Measurements from ENCODE around the gene GFI1. TPM values are rescaled to one million over a fixed set of nuclear protein-coding genes. Genes with fewer than 3 reads are reported as not detected.

GFI1 gene
- total RNA-seq, 2 experiments from 2014 or later: 52.2 to 56.4 TPM

- no peaks in the 10 kb centered on the region for H3K9me3 Mint-ChIP-seq
- H3K4me1 Mint-ChIP-seq: peaks cover 27% of the 10 kb centered on the region
- peak overlapping the region; percentile 99 for H3K4me3 Mint-ChIP-seq
- peak; percentile 27 for ATAC-seq (ENCODE audit: low read depth)
- H3K27me3 Mint-ChIP-seq: no peaks in the 10 kb centered on the region
- H3K36me3 Mint-ChIP-seq: peaks cover 24% of the 10 kb centered on the region
- peak overlapping the region; percentile 96 for H3K27ac Mint-ChIP-seq
- peak; percentile 81 for DNase-seq
- POLR2A ChIA-PET: interaction anchor here (0.5 to 8.6 kb wide), 41 partner anchors 9 to 595 kb away, joined by 3 to 209 read pairs (median 6); partner anchors contain the start of gene RPL5
These were observed 2.0 kb downstream of the GFI1 start for GRCh38 chr1:92484472-92485380.

GRCh38 chr1:92483610-92484471, 2.9 kb downstream of the GFI1 start:
- ATAC-seq (ENCODE audit: low read depth) (no peak), DNase-seq (peak; percentile 74)
- Mint-ChIP-seq H3K9me3 (no peaks in the 10 kb centered on the region), H3K36me3 (peaks cover 32% of the 10 kb centered on the region), H3K27ac (peak overlapping the region; percentile 96), H3K27me3 (no peaks in the 10 kb centered on the region), H3K4me3 (peak overlapping the region; percentile 99), H3K4me1 (peaks cover 27% of the 10 kb centered on the region)
- POLR2A ChIA-PET: interaction anchor here (0.7 to 8.6 kb wide), 19 partner anchors 9 to 175 kb away, joined by 3 to 209 read pairs (median 11); no protein-coding TSS in a partner anchor

- DNase-seq (peak; percentile 70), ATAC-seq (ENCODE audit: low read depth) (no peak)
- Mint-ChIP-seq H3K4me3 (peak overlapping the region; percentile 99), H3K27me3 (no peaks in the 10 kb centered on the region), H3K36me3 (peaks cover 41% of the 10 kb centered on the region), H3K4me1 (peaks cover 28% of the 10 kb centered on the region), H3K27ac (peak overlapping the region; percentile 96), H3K9me3 (no peaks in the 10 kb centered on the region)
- POLR2A ChIA-PET: interaction anchor here (0.6 to 8.6 kb wide), 20 partner anchors 8 to 182 kb away, joined by 3 to 209 read pairs (median 5); no protein-coding TSS in a partner anchor
These were observed 3.8 kb downstream of the GFI1 start for GRCh38 chr1:92482665-92483609.

- no peak for DNase-seq
- Mint-ChIP-seq H3K9me3 (no peaks in the 10 kb centered on the region), H3K27me3 (no peaks in the 10 kb centered on the region), H3K4me3 (peak overlapping the region; percentile 99), H3K36me3 (peaks cover 46% of the 10 kb centered on the region), H3K27ac (peak overlapping the region; percentile 96), H3K4me1 (peaks cover 35% of the 10 kb centered on the region)
- POLR2A ChIA-PET: interaction anchor here (0.6 to 8.6 kb wide), 12 partner anchors 8 to 181 kb away, joined by 3 to 209 read pairs (median 8); no protein-coding TSS in a partner anchor
- ATAC-seq (ENCODE audit: low read depth): no peak
These were observed 4.6 kb downstream of the GFI1 start for GRCh38 chr1:92481971-92482664.

- H3K9me3 Mint-ChIP-seq: no peaks in the 10 kb centered on the region
- peaks cover 39% of the 10 kb centered on the region for H3K4me1 Mint-ChIP-seq
- no peaks in the 10 kb centered on the region for H3K27me3 Mint-ChIP-seq
- peaks cover 50% of the 10 kb centered on the region for H3K36me3 Mint-ChIP-seq
- ATAC-seq (ENCODE audit: low read depth) (no peak), DNase-seq (no peak)
- POLR2A ChIA-PET: interaction anchor here (0.6 to 7.3 kb wide), 5 partner anchors 15 to 482 kb away, joined by 4 to 193 read pairs (median 18); no protein-coding TSS in a partner anchor
- peak overlapping the region; percentile 99 for H3K4me3 Mint-ChIP-seq
- H3K27ac Mint-ChIP-seq: no peak overlapping the region
These were observed 5.2 kb downstream of the GFI1 start for GRCh38 chr1:92481599-92481925.

GRCh38 chr1:92480813-92481598, 5.7 kb downstream of the GFI1 start:
- Mint-ChIP-seq H3K4me3 (peak overlapping the region; percentile 99), H3K4me1 (peaks cover 45% of the 10 kb centered on the region), H3K36me3 (peaks cover 53% of the 10 kb centered on the region), H3K9me3 (no peaks in the 10 kb centered on the region), H3K27me3 (no peaks in the 10 kb centered on the region), H3K27ac (no peak overlapping the region)
- ATAC-seq (ENCODE audit: low read depth): no peak
- POLR2A ChIA-PET: interaction anchor here (0.6 to 7.3 kb wide), 4 partner anchors 57 to 481 kb away, joined by 4 to 193 read pairs (median 11); no protein-coding TSS in a partner anchor
- no peak for DNase-seq

GRCh38 chr1:92480200-92480812, 6.4 kb downstream of the GFI1 start:
- POLR2A ChIA-PET: interaction anchor here (1.3 kb wide), 1 partner anchor 167 kb away, joined by 6 read pairs; no protein-coding TSS in a partner anchor
- Mint-ChIP-seq H3K27ac (no peak overlapping the region), H3K36me3 (peaks cover 56% of the 10 kb centered on the region), H3K9me3 (no peaks in the 10 kb centered on the region), H3K27me3 (no peaks in the 10 kb centered on the region), H3K4me3 (peak overlapping the region; percentile 47), H3K4me1 (peaks cover 50% of the 10 kb centered on the region)
- ATAC-seq (ENCODE audit: low read depth) (no peak), DNase-seq (no peak)

- H3K4me1 Mint-ChIP-seq: peaks cover 56% of the 10 kb centered on the region
- H3K9me3 Mint-ChIP-seq: no peaks in the 10 kb centered on the region
- no peaks in the 10 kb centered on the region for H3K27me3 Mint-ChIP-seq
- no peak for ATAC-seq (ENCODE audit: low read depth)
- peak overlapping the region; percentile 74 for H3K27ac Mint-ChIP-seq
- POLR2A ChIA-PET: interaction anchor here (1.3 kb wide), 1 partner anchor 166 kb away, joined by 6 read pairs; no protein-coding TSS in a partner anchor
- DNase-seq: no peak
- peaks cover 60% of the 10 kb centered on the region for H3K36me3 Mint-ChIP-seq
- H3K4me3 Mint-ChIP-seq: peak overlapping the region; percentile 47
These were observed 7.1 kb downstream of the GFI1 start for GRCh38 chr1:92479587-92479986.

- POLR2A ChIA-PET: interaction anchor here (1.0 to 2.5 kb wide), 5 partner anchors 8 to 163 kb away, joined by 3 to 10 read pairs (median 4); partner anchors contain the start of gene GFI1
- Mint-ChIP-seq H3K36me3 (peaks cover 55% of the 10 kb centered on the region), H3K4me3 (peak overlapping the region; percentile 15), H3K27ac (peak overlapping the region; percentile 66), H3K4me1 (peaks cover 65% of the 10 kb centered on the region), H3K9me3 (no peaks in the 10 kb centered on the region), H3K27me3 (no peaks in the 10 kb centered on the region)
- no peak for DNase-seq
- ATAC-seq (ENCODE audit: low read depth): no peak
These were observed 8.3 kb downstream of the GFI1 start for GRCh38 chr1:92478393-92478792.

GRCh38 chr1:92476071-92476631, 10.6 kb downstream of the GFI1 start:
- Mint-ChIP-seq H3K9me3 (no peaks in the 10 kb centered on the region), H3K36me3 (peaks cover 51% of the 10 kb centered on the region), H3K4me3 (peak overlapping the region; percentile 60), H3K27me3 (no peaks in the 10 kb centered on the region), H3K4me1 (peaks cover 62% of the 10 kb centered on the region), H3K27ac (peak overlapping the region; percentile 68)
- DNase-seq (peak; percentile 63), ATAC-seq (ENCODE audit: low read depth) (peak; percentile 87)
- POLR2A ChIA-PET: interaction anchor here (1.4 to 5.3 kb wide), 5 partner anchors 9 to 161 kb away, joined by 3 to 83 read pairs (median 5); partner anchors contain the start of gene GFI1
